ENCODE results near the gene ITPR1.

GRCh38 chr3:4756057-4756775 is 263.1 kb downstream of the ITPR1 start:
- TF ChIP-seq POLR2AphosphoS5 (IDR thresholded peaks at IDR 0.05) (no peak), CTCF (IDR thresholded peaks at IDR 0.05) (no peak), POLR2A (IDR thresholded peaks at IDR 0.05) (no peak), EP300 (IDR thresholded peaks at IDR 0.05; ENCODE audit: low read depth) (no peak)
